IMR-90 (cell line): ENCODE measurements around the gene PYY.

Experiments used
- CTCF ChIP-seq: conservative IDR thresholded peaks from 2 replicates; pipeline ENCODE4 v1.5.1; 2012; ENCODE audit warnings: mild to moderate bottlenecking, low read depth, low read length, improper control_type of control experiment
- MAZ ChIP-seq: IDR thresholded peaks from 2 replicates; pipeline ENCODE4 v1.6.1; 2012; ENCODE audit warnings: low read depth, mild to moderate bottlenecking, low read length, improper control_type of control experiment, moderate library complexity, borderline replicate concordance
- MXI1 ChIP-seq: IDR thresholded peaks from 2 replicates; pipeline ENCODE4 v1.6.1; 2012; ENCODE audit warnings: low read depth, mild to moderate bottlenecking, low read length, moderate library complexity, borderline replicate concordance
- POLR2A ChIP-seq: IDR thresholded peaks from 2 replicates; pipeline ENCODE4 v1.6.1; 2012; ENCODE audit warnings: mild to moderate bottlenecking, low read depth, low read length
- RAD21 ChIP-seq: IDR thresholded peaks from 2 replicates; pipeline ENCODE4 v1.6.1; 2012; ENCODE audit warnings: low read length, improper control_type of control experiment
- RCOR1 ChIP-seq: IDR thresholded peaks from 2 replicates; pipeline ENCODE4 v1.6.1; 2012; ENCODE audit warnings: mild to moderate bottlenecking, low read length, improper control_type of control experiment; ENCODE audit not compliant: insufficient replicate concordance
- RFX5 ChIP-seq: IDR thresholded peaks from 2 replicates; pipeline ENCODE4 v1.8.0; 2012; ENCODE audit warnings: low read depth, mild to moderate bottlenecking, low read length, moderate library complexity
- USF2 ChIP-seq: fragments of 150-350 bp; IDR thresholded peaks from 2 replicates; pipeline ENCODE4 v1.6.1; 2017; ENCODE audit warnings: mild to moderate bottlenecking, antibody characterized with exemption, low read length, low read depth

- no peak for TF ChIP-seq RCOR1
- no peak for TF ChIP-seq CTCF
- no peak for TF ChIP-seq POLR2A
- no peak for TF ChIP-seq MAZ
- no peak for TF ChIP-seq RFX5
- no peak for TF ChIP-seq MXI1
- TF ChIP-seq USF2: no peak
- no peak for TF ChIP-seq RAD21
These were observed 17.8 kb downstream of the PYY start for GRCh38 chr17:43935926-43936261.
